ACC112 (cell line): ENCODE results near the gene SPON2.

ENCODE experiments used
- H2AFZ ChIP-seq: fragments of 200-600 bp; sonication (generic); one replicate; pipeline ENCODE4 v1.6.0; 2017; ENCODE audit warnings: antibody characterized with exemption, low read length; ENCODE audit not compliant: unreplicated experiment
- H3K27ac ChIP-seq: fragments of 200-600 bp; sonication (generic); 2 replicates; pipeline ENCODE4 v1.5.1; 2014; ENCODE audit warnings: low read depth, mild to moderate bottlenecking, antibody characterized with exemption, low read length, moderate library complexity
- H3K27me3 ChIP-seq: fragments of 200-600 bp; sonication (generic); 2 replicates; pipeline ENCODE4 v1.6.1; 2014; ENCODE audit warnings: mild to moderate bottlenecking, antibody characterized with exemption, low read length, moderate library complexity, mixed read lengths; ENCODE audit not compliant: insufficient read depth
- H3K36me3 ChIP-seq: fragments of 200-600 bp; sonication (generic); 2 replicates; pipeline ENCODE4 v1.6.1; 2016; ENCODE audit warnings: mild to moderate bottlenecking, antibody characterized with exemption, low read length, moderate library complexity, mixed read lengths; ENCODE audit not compliant: insufficient read depth
- H3K4me1 ChIP-seq: fragments of 200-600 bp; sonication (generic); one replicate; pipeline ENCODE4 v1.6.1; 2016; ENCODE audit warnings: low read length, mixed read lengths; ENCODE audit not compliant: insufficient read depth, unreplicated experiment, control insufficient read depth
- H3K4me3 ChIP-seq: fragments of 200-600 bp; sonication (generic); 2 replicates; pipeline ENCODE4 v1.5.1; 2014; ENCODE audit warnings: mild to moderate bottlenecking, low read depth, low read length
- H3K79me2 ChIP-seq: fragments of 200-600 bp; sonication (generic); one replicate; pipeline ENCODE4 v1.6.0; 2016; ENCODE audit warnings: low read length; ENCODE audit not compliant: control insufficient read depth, unreplicated experiment, insufficient read depth

The SPON2 gene

DNA sequence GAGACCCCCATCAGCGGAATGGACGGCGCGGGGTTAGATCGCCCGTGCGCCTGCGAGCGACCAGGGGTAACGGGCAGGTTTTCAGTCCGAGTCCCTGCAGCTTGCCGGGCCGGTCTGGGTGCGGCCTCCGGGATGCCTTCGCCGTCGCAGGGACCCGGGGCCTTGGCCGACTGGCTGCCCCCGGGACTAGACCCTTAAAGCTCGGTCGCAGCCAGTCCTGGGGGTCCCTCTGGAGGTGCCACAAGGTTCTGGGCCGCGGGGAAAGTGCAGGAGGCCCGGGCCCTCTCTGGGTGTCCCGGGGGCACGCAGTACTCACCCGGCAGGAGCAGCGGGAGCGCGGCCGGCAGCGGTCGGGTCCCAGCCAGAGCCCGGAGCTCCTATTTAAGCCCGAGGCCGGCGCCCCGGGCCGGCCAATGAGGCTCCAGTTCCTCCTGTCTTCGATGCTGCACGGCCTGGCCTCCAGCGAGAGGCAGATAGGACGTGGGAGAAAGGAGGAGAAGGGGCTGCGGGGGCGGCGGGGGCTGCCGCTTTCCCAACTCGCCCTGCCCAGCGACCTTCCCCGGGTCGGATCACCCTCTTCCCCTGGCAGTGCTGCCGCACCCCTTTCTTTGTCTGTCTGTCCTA, at the start of gene SPON2:
Gene SPON2, minus strand, starts transcription at position 356 of the 624 bp plus-strand sequence.
- Histone ChIP-seq H3K27ac (no peak within 1 kb of the TSS), H3K79me2 (no peaks in the 10 kb centered on the region), H2AFZ (no peak within 1 kb of the TSS), H3K4me1 (no peaks in the 10 kb centered on the region), H3K4me3 (no peak within 1 kb of the TSS), H3K36me3 (peaks cover 9% of the 10 kb centered on the region; the same call in 1 of the 2 replicates), H3K27me3 (peaks cover 8% of the 10 kb centered on the region; the same call in 1 of the 2 replicates)

DNA sequence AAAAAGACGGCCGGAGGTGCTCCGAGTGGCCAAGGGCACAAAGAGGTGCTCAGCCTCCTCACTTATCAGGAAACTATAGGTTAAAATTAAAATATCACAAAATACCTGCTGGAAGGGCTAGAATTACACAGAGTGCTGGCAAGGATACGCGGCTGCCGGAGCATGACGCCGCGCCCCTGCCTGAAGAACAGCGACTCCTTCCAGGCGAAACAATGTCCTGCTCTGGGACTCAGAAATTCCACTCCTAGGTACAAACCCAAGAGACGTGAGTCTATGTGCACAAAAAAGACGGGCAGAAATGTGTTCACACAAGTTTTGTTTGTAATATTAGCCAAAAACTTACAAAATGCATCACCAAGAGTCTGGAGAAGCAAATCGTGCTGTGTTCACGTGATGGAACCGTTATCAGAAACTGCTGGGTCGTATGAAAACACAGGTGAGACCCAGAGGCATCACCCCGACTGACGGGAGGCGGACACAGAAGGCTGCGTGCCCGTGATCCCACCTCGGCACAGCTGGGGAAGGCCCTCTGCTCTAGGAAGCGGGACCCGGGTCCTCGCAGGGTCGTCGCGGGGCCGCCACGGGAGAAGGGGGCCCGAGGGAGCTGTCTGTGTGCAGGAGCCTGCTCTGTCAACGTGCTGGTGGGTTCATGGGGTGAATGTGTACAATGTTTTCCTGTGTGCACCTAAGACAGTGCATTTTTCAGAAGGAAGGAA, 48.9 kb upstream of the SPON2 start:
- H3K4me3 ChIP-seq = no peak overlapping the region
- no peaks in the 10 kb centered on the region for H3K27me3 ChIP-seq
- no peak overlapping the region for H3K27ac ChIP-seq
- H3K4me1 ChIP-seq = no peaks in the 10 kb centered on the region
- peaks cover 2% of the 10 kb centered on the region for H3K79me2 ChIP-seq
- H3K36me3 ChIP-seq = peaks cover 31% of the 10 kb centered on the region; the same call in 1 of the 2 replicates
- no peak overlapping the region for H2AFZ ChIP-seq

DNA sequence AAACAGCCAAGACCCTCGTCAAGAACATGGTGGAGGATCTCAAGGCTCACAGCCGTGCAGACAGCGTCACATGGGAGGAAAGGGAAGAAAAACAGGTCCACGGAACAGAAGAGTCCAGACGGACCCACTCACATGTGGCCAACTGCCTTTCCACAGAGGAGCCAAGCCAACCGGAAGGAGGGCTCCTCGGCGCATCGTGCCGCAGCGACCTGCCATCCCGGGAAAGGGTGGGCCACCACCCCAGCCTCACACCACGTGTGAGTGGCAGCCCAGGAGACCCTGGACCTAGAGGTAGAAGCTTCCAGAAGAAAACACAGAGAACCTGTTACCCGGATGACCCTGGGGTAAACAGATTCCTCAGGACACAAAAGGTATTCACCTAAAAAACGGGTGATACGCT, 48.2 kb upstream of the SPON2 start:
- Histone ChIP-seq H3K36me3 (peaks cover 30% of the 10 kb centered on the region; the same call in 1 of the 2 replicates), H3K4me1 (no peaks in the 10 kb centered on the region), H3K79me2 (peaks cover 2% of the 10 kb centered on the region), H3K4me3 (no peak overlapping the region), H3K27me3 (no peaks in the 10 kb centered on the region), H3K27ac (no peak overlapping the region), H2AFZ (no peak overlapping the region)

DNA sequence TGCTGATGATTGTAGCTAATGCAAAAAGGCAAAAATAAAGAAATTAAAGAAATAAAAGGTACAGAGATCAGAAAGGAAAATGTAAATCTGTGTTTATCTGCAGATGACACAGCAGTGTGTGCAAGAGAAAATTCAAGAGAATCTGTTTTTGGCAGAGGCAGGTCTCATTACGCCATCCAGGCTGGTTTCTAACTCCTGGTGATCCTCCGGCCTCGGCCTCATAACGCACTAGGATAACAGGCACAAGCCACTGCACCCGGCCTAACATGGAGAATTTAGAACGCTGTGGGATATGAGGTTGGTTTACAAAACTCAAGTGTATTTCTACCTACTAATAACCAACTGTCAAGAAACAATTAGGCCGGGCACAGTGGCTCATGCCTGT, 47.2 kb upstream of the SPON2 start:
- no peak overlapping the region for H2AFZ ChIP-seq
- no peaks in the 10 kb centered on the region for H3K4me1 ChIP-seq
- H3K4me3 ChIP-seq = no peak overlapping the region
- peaks cover 2% of the 10 kb centered on the region for H3K79me2 ChIP-seq
- no peak overlapping the region for H3K27ac ChIP-seq
- H3K27me3 ChIP-seq = no peaks in the 10 kb centered on the region
- peaks cover 23% of the 10 kb centered on the region; the same call in 1 of the 2 replicates for H3K36me3 ChIP-seq

DNA sequence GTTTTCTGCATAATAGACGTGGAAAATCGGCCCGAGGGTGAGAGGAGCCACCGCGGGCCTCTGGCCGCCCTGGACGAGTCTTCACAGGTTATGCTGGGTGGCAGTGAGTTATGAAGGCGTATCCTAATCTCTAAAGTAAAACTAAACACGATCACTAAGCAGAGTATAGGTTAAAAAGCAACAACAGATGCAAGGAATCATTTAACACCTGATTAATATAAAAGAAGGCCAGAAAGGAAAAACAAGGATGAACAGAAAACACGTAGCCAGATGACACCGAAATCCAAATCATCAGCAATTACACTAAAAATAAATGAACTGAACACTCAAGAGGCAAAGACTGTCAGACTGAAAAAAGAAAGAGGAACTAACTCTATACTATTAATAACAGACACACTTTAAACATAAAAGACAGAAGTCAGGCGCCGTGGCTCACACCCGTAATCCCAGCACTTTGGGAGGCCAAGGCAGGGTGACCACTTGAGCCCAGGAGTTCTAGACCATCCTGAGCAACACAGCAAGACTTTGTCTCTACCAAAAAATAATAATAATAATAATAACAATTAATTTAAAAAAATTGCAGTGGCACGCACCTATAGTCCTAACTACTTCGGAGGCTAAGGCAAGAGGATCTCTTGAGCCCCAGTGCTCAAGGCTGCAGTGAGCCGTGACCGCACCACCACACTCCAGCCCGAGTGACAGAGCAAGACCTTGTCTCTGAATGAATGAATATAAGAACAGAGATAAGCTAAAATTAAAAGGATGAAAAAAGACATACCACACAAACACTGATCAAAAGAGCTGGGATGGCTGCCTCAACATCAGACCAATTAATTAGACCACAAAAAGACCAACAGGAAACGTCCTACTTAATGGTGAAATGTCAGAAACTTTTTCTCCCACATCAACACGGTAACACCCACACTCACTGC, 46.5 kb upstream of the SPON2 start:
- H3K36me3 ChIP-seq = peaks cover 17% of the 10 kb centered on the region; the same call in 1 of the 2 replicates
- H3K79me2 ChIP-seq = peaks cover 2% of the 10 kb centered on the region
- H3K4me3 ChIP-seq = no peak overlapping the region
- H2AFZ ChIP-seq = no peak overlapping the region
- no peak overlapping the region for H3K27ac ChIP-seq
- no peaks in the 10 kb centered on the region for H3K27me3 ChIP-seq
- no peaks in the 10 kb centered on the region for H3K4me1 ChIP-seq

DNA sequence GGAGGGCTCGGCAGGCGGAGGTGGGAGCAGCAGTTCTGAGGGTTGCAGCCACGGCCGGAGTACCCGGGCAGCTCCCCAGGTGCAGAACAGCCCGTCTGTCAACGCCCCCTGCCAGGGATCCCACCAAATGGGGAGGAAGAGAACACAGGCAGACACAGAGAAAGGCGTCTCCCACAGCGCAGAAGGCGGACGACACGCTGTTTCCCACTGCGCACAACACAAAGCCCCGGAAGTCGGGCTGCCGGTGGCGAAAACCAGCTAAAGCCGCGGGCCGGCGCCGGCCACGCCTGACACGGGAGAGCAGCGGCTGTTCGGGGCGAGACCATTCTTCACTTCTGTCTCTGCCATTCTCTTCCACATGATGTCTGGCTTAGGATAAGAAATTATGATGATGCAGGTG, 45.0 kb upstream of the SPON2 start:
- no peak overlapping the region for H2AFZ ChIP-seq
- no peak overlapping the region for H3K4me3 ChIP-seq
- peaks cover 2% of the 10 kb centered on the region for H3K79me2 ChIP-seq
- no peaks in the 10 kb centered on the region for H3K27me3 ChIP-seq
- no peaks in the 10 kb centered on the region for H3K4me1 ChIP-seq
- no peak overlapping the region for H3K27ac ChIP-seq
- peaks cover 15% of the 10 kb centered on the region; the same call in 1 of the 2 replicates for H3K36me3 ChIP-seq

DNA sequence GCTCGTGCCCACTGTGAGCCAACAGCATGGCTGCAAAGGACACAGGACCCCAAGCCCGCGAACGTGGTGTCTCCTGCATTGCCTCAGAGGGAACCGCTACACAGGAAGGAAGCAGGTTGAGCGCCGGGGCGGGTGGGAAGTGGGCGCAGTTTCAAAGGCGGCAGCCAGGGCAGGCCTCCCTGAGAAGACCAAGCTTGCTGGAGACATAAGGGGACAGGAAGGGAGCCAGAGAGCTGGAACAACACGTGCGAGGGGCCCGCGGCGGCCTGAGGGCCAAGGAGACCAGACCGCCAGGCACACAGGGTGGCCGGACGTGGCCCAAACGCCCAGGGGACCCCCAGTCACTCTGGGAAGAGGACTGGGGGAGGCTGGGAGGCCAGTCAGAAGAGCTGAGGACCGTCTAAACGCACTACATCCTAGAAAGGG, 44.5 kb upstream of the SPON2 start:
- Histone ChIP-seq H3K36me3 (peaks cover 15% of the 10 kb centered on the region; the same call in 1 of the 2 replicates), H3K79me2 (peaks cover 2% of the 10 kb centered on the region), H3K27ac (no peak overlapping the region)

DNA sequence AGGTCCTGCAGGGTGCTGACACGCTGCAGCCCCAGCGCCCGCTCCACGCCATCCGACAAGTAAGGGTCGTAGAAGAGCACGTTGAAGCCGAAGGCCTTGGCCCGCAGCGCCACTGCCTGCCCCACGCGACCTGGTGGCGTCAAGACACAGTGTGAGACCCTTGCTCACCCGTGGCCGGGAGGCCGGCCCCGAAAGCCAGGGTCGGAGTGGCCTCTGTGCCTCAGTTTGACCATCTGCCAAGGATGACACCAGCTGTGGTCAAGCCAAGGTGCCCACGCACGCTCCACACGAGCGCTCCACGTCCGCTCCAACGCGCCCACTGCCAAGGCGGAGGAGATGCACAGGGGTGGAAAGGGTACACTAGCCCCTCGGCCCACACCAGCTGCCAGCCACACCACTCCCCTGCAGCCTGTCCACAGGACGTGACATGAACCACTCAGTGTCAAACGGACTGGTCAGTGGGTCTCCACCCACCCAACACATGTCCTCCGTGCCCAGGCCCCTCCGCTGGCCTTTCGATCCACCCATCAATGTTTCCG, 43.8 kb upstream of the SPON2 start:
- Histone ChIP-seq H3K36me3 (peaks cover 15% of the 10 kb centered on the region; the same call in 1 of the 2 replicates), H2AFZ (no peak overlapping the region), H3K79me2 (peaks cover 2% of the 10 kb centered on the region), H3K4me1 (no peaks in the 10 kb centered on the region), H3K4me3 (no peak overlapping the region), H3K27ac (no peak overlapping the region), H3K27me3 (no peaks in the 10 kb centered on the region)

More for the DNA sequence above, 44.5 kb upstream of the SPON2 start:
- Histone ChIP-seq H3K4me3 (no peak overlapping the region), H2AFZ (no peak overlapping the region), H3K4me1 (no peaks in the 10 kb centered on the region), H3K27me3 (no peaks in the 10 kb centered on the region)

DNA sequence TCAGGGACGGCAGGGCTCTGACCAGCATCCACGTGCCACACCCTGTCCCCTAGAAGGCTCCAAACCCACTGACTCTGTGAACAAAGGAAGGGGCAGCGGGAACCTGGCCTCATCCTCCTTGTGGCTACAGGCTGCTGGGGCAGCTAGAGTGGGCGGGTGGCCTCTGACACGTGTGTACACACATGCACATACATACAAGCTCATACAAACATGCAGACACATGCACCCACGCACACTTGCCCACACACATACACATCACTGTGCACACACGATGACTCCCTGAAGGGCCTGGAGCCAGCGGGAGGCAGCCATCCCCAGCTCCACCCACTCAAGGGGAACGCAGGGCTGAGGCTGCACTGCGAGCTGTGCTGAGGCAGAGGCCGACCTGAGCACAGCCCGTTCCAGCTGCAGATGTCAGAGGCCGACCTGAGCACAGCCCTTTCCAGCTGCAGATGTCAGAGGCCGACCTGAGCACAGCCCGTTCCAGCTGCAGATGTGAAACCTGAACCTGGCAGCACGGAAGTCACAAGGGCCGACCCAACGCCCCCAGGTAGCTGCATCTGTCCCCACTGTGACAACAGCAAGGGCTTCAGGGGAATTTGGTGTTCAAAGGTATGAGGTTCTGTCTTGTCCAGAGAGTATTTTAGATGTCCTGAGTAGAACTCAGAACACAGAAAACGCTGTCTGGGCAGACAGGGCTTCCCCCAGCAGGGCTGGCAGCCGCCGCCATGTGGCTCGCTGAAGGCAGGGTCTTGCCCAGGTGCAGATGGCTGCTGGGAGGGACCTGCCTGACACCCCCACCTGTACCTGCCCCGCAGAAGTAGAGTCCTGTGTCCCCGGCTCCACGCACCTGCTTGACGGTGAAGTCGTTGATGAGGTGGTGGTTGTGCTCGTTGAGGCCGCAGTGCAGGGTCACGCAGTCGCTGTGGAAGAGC, 43.0 kb upstream of the SPON2 start:
- no peaks in the 10 kb centered on the region for H3K4me1 ChIP-seq
- H3K27ac ChIP-seq = no peak overlapping the region
- no peaks in the 10 kb centered on the region for H3K27me3 ChIP-seq
- no peak overlapping the region for H2AFZ ChIP-seq
- H3K36me3 ChIP-seq = peaks cover 11% of the 10 kb centered on the region; the same call in 1 of the 2 replicates
- peaks cover 2% of the 10 kb centered on the region for H3K79me2 ChIP-seq
- no peak overlapping the region for H3K4me3 ChIP-seq
